Upper lobe of left lung (tissue), 4 donors: ENCODE results near the gene ZNF227.

Experiments used
- POLR2A ChIP-seq, 4 donors: fragments of 450-650 bp; IDR thresholded peaks; one replicate each; pipeline ENCODE4 v1.5.1; 2016 to 2017; ENCODE audit warnings: antibody characterized with exemption in 4 of 4, mild to moderate bottlenecking in 2 of 4
- POLR2AphosphoS5 ChIP-seq, 2 donors: sonication (generic); formaldehyde crosslinking; IDR thresholded peaks; one replicate each; pipeline ENCODE4 v1.5.1; 2017; ENCODE audit warnings: antibody characterized with exemption in 2 of 2
- TF ChIP-seq, protein P1 (sequence below), 6 experiments: fragments of 450-650 bp in 4 of 6; fragments of 200-600 bp in 2 of 6; sonication (generic) in 2 of 6; IDR thresholded peaks; one replicate each; pipeline ENCODE4 v1.5.1; 2016 to 2019; ENCODE audit warnings: antibody characterized with exemption in 6 of 6

DNA sequence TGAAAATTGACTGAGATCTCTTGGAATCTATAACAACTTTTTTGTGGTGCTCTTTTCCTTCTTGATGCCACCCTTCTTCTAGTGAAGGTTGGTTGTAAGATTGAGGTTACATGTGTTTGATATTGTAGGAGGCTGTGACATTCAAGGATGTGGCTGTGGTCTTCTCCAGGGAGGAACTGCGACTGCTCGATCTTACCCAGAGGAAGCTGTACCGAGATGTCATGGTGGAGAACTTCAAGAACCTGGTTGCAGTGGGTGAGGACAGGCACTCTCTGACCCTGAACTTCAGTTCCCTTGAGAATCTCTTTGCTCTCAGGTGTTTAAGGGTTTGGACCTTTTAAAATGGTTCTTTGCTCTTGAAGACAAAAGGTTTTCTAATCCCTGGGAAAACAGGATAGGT is 16.0 kb downstream of the ZNF227 start:
- TF ChIP-seq, protein P1, sequence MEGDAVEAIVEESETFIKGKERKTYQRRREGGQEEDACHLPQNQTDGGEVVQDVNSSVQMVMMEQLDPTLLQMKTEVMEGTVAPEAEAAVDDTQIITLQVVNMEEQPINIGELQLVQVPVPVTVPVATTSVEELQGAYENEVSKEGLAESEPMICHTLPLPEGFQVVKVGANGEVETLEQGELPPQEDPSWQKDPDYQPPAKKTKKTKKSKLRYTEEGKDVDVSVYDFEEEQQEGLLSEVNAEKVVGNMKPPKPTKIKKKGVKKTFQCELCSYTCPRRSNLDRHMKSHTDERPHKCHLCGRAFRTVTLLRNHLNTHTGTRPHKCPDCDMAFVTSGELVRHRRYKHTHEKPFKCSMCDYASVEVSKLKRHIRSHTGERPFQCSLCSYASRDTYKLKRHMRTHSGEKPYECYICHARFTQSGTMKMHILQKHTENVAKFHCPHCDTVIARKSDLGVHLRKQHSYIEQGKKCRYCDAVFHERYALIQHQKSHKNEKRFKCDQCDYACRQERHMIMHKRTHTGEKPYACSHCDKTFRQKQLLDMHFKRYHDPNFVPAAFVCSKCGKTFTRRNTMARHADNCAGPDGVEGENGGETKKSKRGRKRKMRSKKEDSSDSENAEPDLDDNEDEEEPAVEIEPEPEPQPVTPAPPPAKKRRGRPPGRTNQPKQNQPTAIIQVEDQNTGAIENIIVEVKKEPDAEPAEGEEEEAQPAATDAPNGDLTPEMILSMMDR (IDR thresholded peaks at IDR 0.05): no peak
- no peak for TF ChIP-seq POLR2A (IDR thresholded peaks at IDR 0.05)
- TF ChIP-seq POLR2AphosphoS5 (IDR thresholded peaks at IDR 0.05): no peak
